Esophagus muscularis mucosa (tissue), 4 donors: ENCODE data around the gene ARNT2. TPM values are rescaled to one million over a fixed set of nuclear protein-coding genes. Genes with fewer than 3 reads are reported as not detected.

Experiments used
- DNase-seq: peaks from one replicate; pipeline ENCODE4 v3.0.0-alpha.2; 2017; ENCODE audit errors: extremely low spot score
- H3K27ac ChIP-seq, 4 donors: fragments of 200-600 bp; sonication (generic); replicated peaks in 1 of 4; 1 replicate in 3 of 4; 2 replicates in 1 of 4; pipeline ENCODE4 v1.5.1; 2016 to 2019; ENCODE audit warnings: mild to moderate bottlenecking in 1 of 4
- H3K27me3 ChIP-seq, 4 donors: fragments of 200-600 bp; sonication (generic); one replicate each; pipeline versions ENCODE4 v1.5.1 to v1.6.0; 2016 to 2019
- H3K36me3 ChIP-seq, 4 donors: fragments of 200-600 bp; sonication (generic); one replicate each; pipeline ENCODE4 v1.5.1; 2016 to 2019
- H3K4me1 ChIP-seq, 4 donors: fragments of 200-600 bp; sonication (generic); one replicate each; pipeline ENCODE4 v1.5.1; 2016 to 2019
- H3K4me3 ChIP-seq, 4 donors: fragments of 200-600 bp; sonication (generic); 1 replicate in 2 of 4; 2 replicates in 2 of 4; pipeline ENCODE4 v1.5.1; 2016 to 2019; ENCODE audit warnings: mild to moderate bottlenecking in 4 of 4, moderate library complexity in 1 of 4
- H3K9me3 ChIP-seq, 4 donors: fragments of 200-600 bp; sonication (generic); 1 replicate in 3 of 4; 2 replicates in 1 of 4; pipeline ENCODE4 v1.5.1; 2016 to 2019
- EP300 ChIP-seq: sonication (generic); formaldehyde crosslinking; IDR thresholded peaks from one replicate; pipeline ENCODE4 v1.6.1; 2017; ENCODE audit warnings: antibody characterized with exemption
- POLR2A ChIP-seq: fragments of 450-650 bp; IDR thresholded peaks from one replicate; pipeline ENCODE4 v1.6.1; 2017; ENCODE audit warnings: antibody characterized with exemption, moderate library complexity, mild to moderate bottlenecking, low read depth
- POLR2AphosphoS5 ChIP-seq, 2 donors: sonication (generic); formaldehyde crosslinking; IDR thresholded peaks; one replicate each; pipeline ENCODE4 v1.6.1; 2017; ENCODE audit warnings: antibody characterized with exemption in 2 of 2
- WGBS: methylation state at CpG from one replicate; pipeline ENCODE4 v1.1.5; 2018; 5-methylcytosine and 5-hydroxymethylcytosine counted together
- intact Hi-C: fragments of 100-400 bp; cut with DNase I; formaldehyde crosslinking; loops from one replicate; pipeline ENCODE4 v1.15.1; 2023
- total RNA-seq, 4 donors: library from RNA; depleted of rRNA; stranded (reverse); fragments of >200 nt; gene quantifications; one replicate each; pipeline versions ENCODE4 v1.1.0 to v1.2.1, GENCODE V29; 2016
- TF ChIP-seq, protein P1 (sequence below), 3 experiments: fragments of 200-600 bp in 2 of 3; fragments of 450-650 bp in 1 of 3; sonication (generic) in 2 of 3; IDR thresholded peaks; one replicate each; pipeline ENCODE4 v1.5.1; 2017 to 2019; ENCODE audit warnings: antibody characterized with exemption in 3 of 3, mild to moderate bottlenecking in 2 of 3, moderate library complexity in 1 of 3

The ARNT2 gene
- total RNA-seq, 4 donors from 2014 or later = 5.4 to 14.6 (median 8.2) TPM

DNA sequence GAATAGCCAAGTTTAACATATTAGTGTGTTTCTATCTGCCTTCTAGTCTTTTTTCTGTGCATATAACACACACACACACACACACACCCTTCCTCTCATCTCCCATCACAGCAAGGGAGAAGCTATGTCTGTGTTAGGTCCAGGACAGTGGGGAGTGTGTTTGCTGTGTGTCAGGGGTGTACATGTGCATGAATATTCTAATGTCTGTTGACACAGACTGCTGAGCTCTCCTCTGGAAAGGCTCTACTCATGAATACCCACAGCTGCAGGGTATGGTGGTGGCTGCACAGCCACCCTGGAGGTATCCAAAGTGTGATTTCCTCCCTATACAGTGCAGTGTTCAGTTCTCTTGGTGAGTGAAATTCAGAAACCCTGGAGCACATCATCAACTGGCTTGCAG, 42.9 kb downstream of the ARNT2 start:
- no peak overlapping the region for H3K4me3 ChIP-seq
- intact Hi-C loops = no loop called here
- H3K4me1 ChIP-seq = no peaks in the 10 kb centered on the region
- H3K27ac ChIP-seq = no peak overlapping the region
- TF ChIP-seq POLR2AphosphoS5 (IDR thresholded peaks at IDR 0.05) (no peak), EP300 (no peak), POLR2A (no peak)
- TF ChIP-seq, protein P1, sequence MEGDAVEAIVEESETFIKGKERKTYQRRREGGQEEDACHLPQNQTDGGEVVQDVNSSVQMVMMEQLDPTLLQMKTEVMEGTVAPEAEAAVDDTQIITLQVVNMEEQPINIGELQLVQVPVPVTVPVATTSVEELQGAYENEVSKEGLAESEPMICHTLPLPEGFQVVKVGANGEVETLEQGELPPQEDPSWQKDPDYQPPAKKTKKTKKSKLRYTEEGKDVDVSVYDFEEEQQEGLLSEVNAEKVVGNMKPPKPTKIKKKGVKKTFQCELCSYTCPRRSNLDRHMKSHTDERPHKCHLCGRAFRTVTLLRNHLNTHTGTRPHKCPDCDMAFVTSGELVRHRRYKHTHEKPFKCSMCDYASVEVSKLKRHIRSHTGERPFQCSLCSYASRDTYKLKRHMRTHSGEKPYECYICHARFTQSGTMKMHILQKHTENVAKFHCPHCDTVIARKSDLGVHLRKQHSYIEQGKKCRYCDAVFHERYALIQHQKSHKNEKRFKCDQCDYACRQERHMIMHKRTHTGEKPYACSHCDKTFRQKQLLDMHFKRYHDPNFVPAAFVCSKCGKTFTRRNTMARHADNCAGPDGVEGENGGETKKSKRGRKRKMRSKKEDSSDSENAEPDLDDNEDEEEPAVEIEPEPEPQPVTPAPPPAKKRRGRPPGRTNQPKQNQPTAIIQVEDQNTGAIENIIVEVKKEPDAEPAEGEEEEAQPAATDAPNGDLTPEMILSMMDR (IDR thresholded peaks at IDR 0.05) = no peak
- H3K9me3 ChIP-seq = no peaks in the 10 kb centered on the region
- DNase-seq = no peak
- no peaks in the 10 kb centered on the region for H3K27me3 ChIP-seq
- no peaks in the 10 kb centered on the region for H3K36me3 ChIP-seq

DNA sequence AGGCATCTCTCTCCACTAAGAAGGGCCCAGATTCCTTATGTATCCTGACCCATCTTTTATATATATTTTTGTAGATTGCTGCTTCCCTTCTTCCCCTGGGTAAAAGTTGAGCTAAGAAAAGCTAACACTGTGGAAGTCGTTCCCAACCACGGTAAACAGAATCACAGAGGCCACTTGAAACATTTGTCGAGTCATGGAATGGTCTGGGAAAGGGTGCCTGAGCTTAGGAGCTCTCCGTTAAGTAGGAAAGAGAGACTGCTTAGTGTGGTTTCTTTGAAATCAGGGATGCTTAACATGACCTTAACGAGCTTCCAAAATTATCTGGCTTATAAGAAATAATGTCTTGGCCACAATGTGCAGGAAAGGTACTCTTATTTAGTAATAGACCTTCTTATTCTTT, 45.6 kb downstream of the ARNT2 start:
- no peaks in the 10 kb centered on the region for H3K27me3 ChIP-seq
- no peak overlapping the region for H3K4me3 ChIP-seq
- H3K4me1 ChIP-seq = no peaks in the 10 kb centered on the region
- H3K36me3 ChIP-seq = no peaks in the 10 kb centered on the region
- WGBS = 86% methylated on average over 5 of the region's 5 CpGs
- intact Hi-C loops = no loop called here
- DNase-seq = no peak
- TF ChIP-seq EP300 (no peak), POLR2A (no peak), POLR2AphosphoS5 (IDR thresholded peaks at IDR 0.05) (no peak)
- TF ChIP-seq, protein P1 (IDR thresholded peaks at IDR 0.05) = no peak
- H3K9me3 ChIP-seq = no peaks in the 10 kb centered on the region
- H3K27ac ChIP-seq = no peak overlapping the region

DNA sequence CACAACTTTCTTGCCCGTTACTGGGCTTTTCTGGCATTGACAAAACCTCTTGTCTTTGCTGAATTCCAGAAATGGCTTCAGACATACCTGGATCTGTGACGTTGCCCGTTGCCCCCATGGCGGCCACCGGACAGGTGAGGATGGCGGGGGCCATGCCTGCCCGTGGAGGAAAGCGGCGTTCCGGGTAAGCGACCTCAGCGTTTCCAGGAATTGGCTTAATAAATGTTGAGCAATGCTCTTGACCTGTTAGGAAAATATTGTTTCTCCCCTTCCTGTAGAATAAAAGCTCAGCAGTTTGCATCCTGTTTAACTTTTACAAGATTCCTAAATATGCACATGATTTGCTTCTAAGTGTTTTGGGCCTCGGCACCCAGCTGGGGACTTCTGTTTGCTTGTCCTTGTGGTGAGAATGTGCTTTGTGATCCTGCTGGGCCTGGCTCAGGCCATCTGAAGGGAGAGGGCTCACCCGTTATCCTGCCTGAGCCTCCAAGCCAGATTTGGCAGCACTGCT, 46.7 kb downstream of the ARNT2 start:
- Histone ChIP-seq H3K36me3 (no peaks in the 10 kb centered on the region), H3K4me1 (peaks cover 0 to 9% (median 8%) of the 10 kb centered on the region in 4 donors), H3K27me3 (no peaks in the 10 kb centered on the region), H3K9me3 (no peaks in the 10 kb centered on the region), H3K27ac (no peak overlapping the region), H3K4me3 (no peak overlapping the region)
- 89% methylated on average over 14 of the region's 14 CpGs for WGBS
- TF ChIP-seq EP300 = no peak
- TF ChIP-seq POLR2AphosphoS5 (IDR thresholded peaks at IDR 0.05) = no peak
- TF ChIP-seq, protein P1 (IDR thresholded peaks at IDR 0.05) = no peak
- TF ChIP-seq POLR2A = no peak
- no peak for DNase-seq
- intact Hi-C loops = no loop called here

DNA sequence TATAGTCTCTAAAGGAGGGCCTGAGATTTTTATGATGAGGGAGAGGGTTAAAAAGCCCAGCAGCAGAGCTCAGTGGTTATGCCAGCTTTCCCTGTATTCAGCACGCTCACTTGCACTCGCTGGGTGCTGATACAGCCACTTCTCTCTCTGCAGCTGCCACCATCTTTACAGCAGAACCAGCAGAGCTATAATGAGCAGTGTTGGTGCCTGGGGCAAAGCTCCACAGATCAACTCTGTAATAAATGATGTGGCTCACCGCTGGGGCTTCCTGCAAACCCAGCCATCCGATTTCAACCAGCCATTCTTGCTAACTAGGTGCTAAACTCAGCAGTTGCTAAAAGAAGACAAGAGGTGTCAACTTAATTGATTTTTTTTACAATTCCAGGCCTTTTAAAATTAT, 48.0 kb downstream of the ARNT2 start:
- H3K27me3 ChIP-seq = no peaks in the 10 kb centered on the region
- intact Hi-C loops = loop anchor here (2.0 kb wide), 1 partner anchor 517 kb away; no protein-coding TSS in a partner anchor

DNA sequence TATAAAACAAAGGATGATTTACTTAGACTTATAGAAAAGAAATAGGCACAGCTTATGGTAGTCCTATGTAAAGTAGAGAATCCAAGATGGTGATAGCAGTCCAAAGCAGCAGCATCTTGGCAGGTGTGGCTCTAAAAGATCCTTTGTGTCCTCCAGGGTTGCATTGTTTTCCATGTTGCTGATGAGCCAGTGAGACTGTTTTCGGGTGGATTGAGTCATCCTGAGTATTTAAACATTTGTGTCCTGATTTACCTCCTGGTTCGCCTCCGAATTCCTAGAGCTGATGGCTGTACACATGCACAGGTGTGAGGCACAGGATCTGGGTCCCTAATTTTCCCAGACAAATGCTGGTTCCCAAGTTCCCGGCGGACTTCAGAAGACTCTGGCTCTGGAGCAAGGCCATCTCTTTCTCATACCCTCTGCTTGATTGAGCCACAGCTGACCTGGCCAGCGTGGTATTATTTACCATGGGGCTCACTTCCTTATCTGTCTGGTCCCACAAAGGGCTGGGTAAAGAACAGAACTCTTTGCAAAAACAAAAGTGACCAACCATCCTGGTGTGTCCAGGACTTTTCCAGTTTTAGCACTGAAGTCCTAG, 51.0 kb downstream of the ARNT2 start:
- DNase-seq = no peak
- 33% methylated on average over 4 of the region's 6 CpGs for WGBS
- intact Hi-C loops = loop anchor here (1.0 to 5.0 kb wide), 2 partner anchors 162 to 321 kb away; no protein-coding TSS in a partner anchor
- Histone ChIP-seq H3K36me3 (no peaks in the 10 kb centered on the region), H3K27me3 (no peaks in the 10 kb centered on the region), H3K9me3 (no peaks in the 10 kb centered on the region), H3K4me1 (peaks cover 0 to 25% (median 22%) of the 10 kb centered on the region in 4 donors), H3K4me3 (no peak overlapping the region), H3K27ac (no peak overlapping the region)
- TF ChIP-seq EP300 (no peak), POLR2AphosphoS5 (IDR thresholded peaks at IDR 0.05) (no peak), POLR2A (no peak)
- TF ChIP-seq, protein P1 (IDR thresholded peaks at IDR 0.05) = no peak

More for the DNA sequence above, 48.0 kb downstream of the ARNT2 start:
- no peak for TF ChIP-seq EP300
- no peak for DNase-seq
- H3K36me3 ChIP-seq = no peaks in the 10 kb centered on the region
- no peaks in the 10 kb centered on the region for H3K9me3 ChIP-seq
- H3K4me3 ChIP-seq = no peak overlapping the region
- H3K4me1 ChIP-seq = peaks cover 0 to 22% (median 20%) of the 10 kb centered on the region in 4 donors
- WGBS = 90% methylated on average over 4 of the region's 4 CpGs
- H3K27ac ChIP-seq = no peak overlapping the region
